Ovary (tissue), 9 donors: ENCODE data around the gene DOK6. TPM values are rescaled to one million over a fixed set of nuclear protein-coding genes. Genes with fewer than 3 reads are reported as not detected.
"Not testable (repeated sequence)": the region's sequence is repeated elsewhere in the genome, so short reads cannot be mapped to it uniquely, and the experiment has no call there.

ENCODE experiments used
- DNase-seq, 5 donors: peaks; one replicate each; pipeline ENCODE4 v3.0.0-alpha.2; 2019 to 2020
- H3K27ac ChIP-seq, 2 donors: fragments of 200-600 bp; one replicate each; pipeline versions ENCODE4 v1.5.1 to v1.8.0; 2019 to 2022
- H3K27me3 ChIP-seq: fragments of 200-600 bp; one replicate; pipeline ENCODE4 v1.8.0; 2022
- H3K36me3 ChIP-seq: fragments of 200-600 bp; sonication (generic); one replicate; pipeline ENCODE4 v1.5.1; 2019
- H3K4me1 ChIP-seq: one replicate; pipeline ENCODE4 v1.8.1; 2013; ENCODE audit warnings: mild to moderate bottlenecking, moderate library complexity; ENCODE audit not compliant: insufficient read depth
- H3K4me3 ChIP-seq: fragments of 200-600 bp; sonication (generic); one replicate; pipeline ENCODE4 v1.5.1; 2017
- H3K9me3 ChIP-seq, 2 donors: fragments of 200-600 bp in 1 of 2; sonication (generic) in 1 of 2; one replicate each; pipeline versions ENCODE4 v1.5.1 to v1.8.1; 2013 to 2019; ENCODE audit warnings: mild to moderate bottlenecking in 1 of 2, moderate library complexity in 1 of 2
- EP300 ChIP-seq: sonication (generic); formaldehyde crosslinking; IDR thresholded peaks from one replicate; pipeline ENCODE4 v1.6.1; 2017; ENCODE audit warnings: antibody characterized with exemption
- POLR2A ChIP-seq: fragments of 450-650 bp; IDR thresholded peaks from one replicate; pipeline ENCODE4 v1.6.1; 2017; ENCODE audit warnings: antibody characterized with exemption, mild to moderate bottlenecking, moderate library complexity
- WGBS, 3 donors: extraction: QIAGEN DNeasy Blood & Tissue Kit in 1 of 3; methylation state at CpG; one replicate each; pipeline versions ENCODE4 v1.1.5 to v1.1.7; 2013 to 2017; 5-methylcytosine and 5-hydroxymethylcytosine counted together
- intact Hi-C, 4 donors: fragments of 100-400 bp; cut with DNase I; formaldehyde crosslinking; loops; one replicate each; pipeline versions ENCODE4 v1.11.0 to v1.15.1; 2022 to 2023
- polyA plus RNA-seq, 2 donors: library from polyadenylated mRNA; stranded (reverse); fragments of 200-250 nt in 1 of 2; fragments of 350-450 nt in 1 of 2; fragmentation: Illumina TruSeq in 1 of 2; extraction: RNeasy Lipid Tissue Mini Kit (QIAGEN cat#74804) in 1 of 2; gene quantifications; one replicate each; pipeline ENCODE4 v1.2.3, GENCODE V29; 2013 to 2014
- total RNA-seq, 7 donors: library from RNA; depleted of rRNA in 2 of 7; stranded (reverse); fragments of >200 nt in 2 of 7; fragmentation: NEBNext Ultra II Directional in 3 of 7; extraction: Animal tissue kit (Norgen Biotek cat#: 25700) in 3 of 7; gene quantifications; one replicate each; pipeline versions ENCODE4 v1.1.0 to v1.2.4, GENCODE V29; 2016 to 2023
- TF ChIP-seq, protein P1 (sequence below), 3 donors: fragments of 450-650 bp in 2 of 3; fragments of 200-600 bp in 1 of 3; IDR thresholded peaks; one replicate each; pipeline versions ENCODE4 v1.5.1 to v1.8.0; 2016 to 2022; ENCODE audit warnings: antibody characterized with exemption in 3 of 3, mild to moderate bottlenecking in 1 of 3
- donor health status: DM: no; HTN: no; CAD: no; lungs with moderate emphysema.
- donor health status: DM: no; HTN: no; CAD: no.
- donor health status: Bipolar disorder and iron deficiency.
- donor health status: DM: yes; HTN: yes; CAD: no.
- donor health status: DM: no; HTN: no; CAD: no.
- donor health status: DM: yes; HTN: yes; CAD: no.

Gene DOK6
- total and polyA plus RNA-seq, 9 donors = 1.3 to 4.4 (median 2.8) TPM

DNA sequence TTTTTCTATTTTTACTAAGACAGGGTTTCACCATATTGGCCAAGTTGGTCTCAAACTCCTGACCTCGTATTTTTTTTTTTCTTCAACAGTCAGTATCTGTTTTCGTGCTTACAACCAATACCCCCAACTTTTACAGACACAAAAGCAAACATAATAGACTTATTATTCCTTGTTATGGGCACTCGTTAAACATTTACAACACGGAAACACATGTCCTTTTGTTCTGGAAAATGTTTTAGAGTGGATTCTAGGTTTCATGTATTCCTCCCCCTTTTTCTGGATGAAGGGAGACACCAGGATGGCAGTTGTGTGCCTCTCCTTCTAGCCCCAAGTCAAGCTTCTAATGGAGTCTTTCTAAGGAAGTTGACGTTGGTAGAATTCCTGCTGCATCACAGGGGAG lies 458.2 kb downstream of the DOK6 start:
- 89 to 92% (median 89%) methylated on average over 5 of the region's 5 CpGs for WGBS, 3 donors

DNA sequence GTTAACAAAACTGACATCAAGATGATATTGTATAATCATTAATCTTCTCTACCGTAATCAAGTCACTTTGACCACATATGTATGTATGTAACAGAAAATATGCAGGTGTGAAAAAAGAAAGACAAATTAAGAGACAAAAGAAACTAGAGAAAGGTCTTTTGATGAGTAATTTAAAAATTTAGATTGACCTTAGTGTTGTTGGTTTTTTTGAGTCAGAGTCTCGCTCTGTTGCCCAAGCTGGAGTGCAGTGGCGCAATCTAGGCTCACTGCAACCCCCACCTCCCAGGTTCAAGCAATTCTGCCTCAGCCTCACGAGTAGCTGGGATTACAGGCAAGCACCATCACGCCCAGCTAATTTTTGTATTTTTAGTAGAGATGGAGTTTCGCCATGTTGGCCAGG lies 464.1 kb downstream of the DOK6 start:
- H3K27me3 ChIP-seq, H3K4me3 ChIP-seq, H3K27ac ChIP-seq, H3K4me1 ChIP-seq, H3K36me3 ChIP-seq, DNase-seq, H3K9me3 ChIP-seq, intact Hi-C loops: not testable (repeated sequence)
- 92 to 97% (median 93%) methylated on average over 6 of the region's 6 CpGs for WGBS, 3 donors

More for the DNA sequence above, 458.2 kb downstream of the DOK6 start:
- H3K4me1 ChIP-seq = no peaks in the 10 kb centered on the region
- no peaks in the 10 kb centered on the region for H3K36me3 ChIP-seq
- TF ChIP-seq POLR2A (no peak), EP300 (no peak)
- TF ChIP-seq, protein P1, sequence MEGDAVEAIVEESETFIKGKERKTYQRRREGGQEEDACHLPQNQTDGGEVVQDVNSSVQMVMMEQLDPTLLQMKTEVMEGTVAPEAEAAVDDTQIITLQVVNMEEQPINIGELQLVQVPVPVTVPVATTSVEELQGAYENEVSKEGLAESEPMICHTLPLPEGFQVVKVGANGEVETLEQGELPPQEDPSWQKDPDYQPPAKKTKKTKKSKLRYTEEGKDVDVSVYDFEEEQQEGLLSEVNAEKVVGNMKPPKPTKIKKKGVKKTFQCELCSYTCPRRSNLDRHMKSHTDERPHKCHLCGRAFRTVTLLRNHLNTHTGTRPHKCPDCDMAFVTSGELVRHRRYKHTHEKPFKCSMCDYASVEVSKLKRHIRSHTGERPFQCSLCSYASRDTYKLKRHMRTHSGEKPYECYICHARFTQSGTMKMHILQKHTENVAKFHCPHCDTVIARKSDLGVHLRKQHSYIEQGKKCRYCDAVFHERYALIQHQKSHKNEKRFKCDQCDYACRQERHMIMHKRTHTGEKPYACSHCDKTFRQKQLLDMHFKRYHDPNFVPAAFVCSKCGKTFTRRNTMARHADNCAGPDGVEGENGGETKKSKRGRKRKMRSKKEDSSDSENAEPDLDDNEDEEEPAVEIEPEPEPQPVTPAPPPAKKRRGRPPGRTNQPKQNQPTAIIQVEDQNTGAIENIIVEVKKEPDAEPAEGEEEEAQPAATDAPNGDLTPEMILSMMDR (IDR thresholded peaks at IDR 0.05) = no peak
- DNase-seq = no peak
- no peaks in the 10 kb centered on the region for H3K9me3 ChIP-seq
- no peak overlapping the region for H3K4me3 ChIP-seq
- H3K27ac ChIP-seq = no peak overlapping the region
- no peaks in the 10 kb centered on the region for H3K27me3 ChIP-seq
- intact Hi-C loops = no loop called here

DNA sequence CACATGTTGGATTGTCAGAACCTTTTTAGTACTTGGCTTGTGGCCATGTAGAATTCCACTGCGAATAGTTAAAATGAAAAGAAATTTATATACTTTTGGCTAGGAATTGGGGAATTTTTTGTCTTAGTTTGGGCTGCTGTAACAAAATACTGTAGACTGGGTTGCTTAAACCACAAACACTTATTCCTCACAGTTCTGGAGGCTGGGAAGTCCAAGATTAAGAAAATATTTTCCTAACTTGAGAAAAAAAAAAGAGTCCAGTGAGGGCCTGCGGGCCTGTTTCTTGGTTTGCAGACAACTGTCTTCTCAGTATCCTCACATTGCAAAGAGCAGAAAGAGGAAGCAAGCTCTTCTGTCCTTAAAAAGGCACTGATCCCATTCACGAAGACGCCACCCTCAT lies 465.1 kb downstream of the DOK6 start:
- intact Hi-C loops = no loop called here
- H3K36me3 ChIP-seq = no peaks in the 10 kb centered on the region
- no peak for DNase-seq
- H3K4me3 ChIP-seq = no peak overlapping the region
- H3K27me3 ChIP-seq = no peaks in the 10 kb centered on the region
- H3K27ac ChIP-seq = no peak overlapping the region
- H3K9me3 ChIP-seq = no peaks in the 10 kb centered on the region
- no peaks in the 10 kb centered on the region for H3K4me1 ChIP-seq
- 53 to 57% (median 55%) methylated on average over 4 of the region's 4 CpGs for WGBS, 3 donors
- TF ChIP-seq POLR2A (no peak), EP300 (no peak)
- TF ChIP-seq, protein P1 (IDR thresholded peaks at IDR 0.05) = no peak

DNA sequence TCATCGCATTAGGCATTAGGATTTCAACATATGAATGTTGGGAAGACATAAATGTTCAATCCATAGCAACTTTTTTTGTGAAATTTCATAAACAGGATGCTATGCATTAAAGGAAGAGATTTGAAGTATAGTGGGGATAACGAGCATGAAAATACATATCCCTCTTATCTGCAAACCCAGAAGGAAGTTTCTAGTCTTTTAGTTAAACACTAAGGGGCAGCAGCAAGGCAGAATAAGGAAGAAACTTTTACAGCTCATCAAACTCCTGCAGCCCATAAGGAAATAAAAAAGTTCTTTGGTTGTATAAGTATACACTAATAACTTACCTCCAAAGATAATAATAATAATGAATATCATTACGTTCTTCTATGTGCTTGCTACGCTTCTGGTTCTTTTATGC lies 465.5 kb downstream of the DOK6 start:
- DNase-seq = no peak
- Histone ChIP-seq H3K4me1 (no peaks in the 10 kb centered on the region), H3K4me3 (no peak overlapping the region), H3K27ac (no peak overlapping the region), H3K36me3 (no peaks in the 10 kb centered on the region), H3K9me3 (no peaks in the 10 kb centered on the region), H3K27me3 (no peaks in the 10 kb centered on the region)
- TF ChIP-seq, protein P1 (IDR thresholded peaks at IDR 0.05) = no peak
- TF ChIP-seq EP300 = no peak
- TF ChIP-seq POLR2A = no peak
- WGBS, 3 donors = 80 to 90% (median 86%) methylated on average over 4 of the region's 4 CpGs
- intact Hi-C loops = no loop called here

DNA sequence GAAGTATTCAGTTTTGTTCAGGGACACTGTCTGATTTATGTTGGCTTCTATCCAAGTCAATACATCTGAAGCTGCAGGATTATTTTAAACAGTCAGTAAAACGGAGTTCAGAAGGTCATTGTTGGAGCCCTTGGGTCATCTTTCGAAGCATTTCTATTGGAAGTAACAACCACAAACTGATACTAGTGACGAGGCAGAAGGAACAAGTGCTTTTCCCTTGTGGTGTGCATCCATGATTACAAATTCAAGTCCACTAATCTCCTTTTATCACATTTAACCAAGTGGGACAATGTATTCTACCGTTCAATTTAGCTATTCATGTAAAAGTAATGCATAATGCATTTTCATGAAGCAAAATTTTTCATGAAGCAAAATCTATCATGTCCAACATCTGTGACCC lies 470.0 kb downstream of the DOK6 start:
- Histone ChIP-seq H3K27ac (no peak overlapping the region), H3K4me3 (no peak overlapping the region), H3K4me1 (no peaks in the 10 kb centered on the region), H3K36me3 (no peaks in the 10 kb centered on the region), H3K9me3 (no peaks in the 10 kb centered on the region), H3K27me3 (no peaks in the 10 kb centered on the region)
- no peak for DNase-seq
- intact Hi-C loops = no loop called here
- TF ChIP-seq EP300 = no peak
- no peak for TF ChIP-seq POLR2A
- TF ChIP-seq, protein P1 (IDR thresholded peaks at IDR 0.05) = no peak
- 73 to 90% (median 78%) methylated on average over 4 of the region's 4 CpGs for WGBS, 3 donors
